Nephron progenitor cell (in vitro differentiated cells): ENCODE data around the gene ANO10.

Source experiments
- DNase-seq: peaks from one replicate; pipeline ENCODE4 v3.0.0; 2021
- H3K27ac Mint-ChIP-seq: 2 replicates; pipeline ENCODE4 v1.8.0; 2021; ENCODE audit warnings: mild to moderate bottlenecking, moderate library complexity, mixed read lengths
- H3K27me3 Mint-ChIP-seq: 2 replicates; pipeline ENCODE4 v1.8.0; 2021; ENCODE audit warnings: mild to moderate bottlenecking, low read depth, mixed read lengths; ENCODE audit not compliant: poor library complexity
- H3K36me3 Mint-ChIP-seq: 2 replicates; pipeline ENCODE4 v1.8.0; 2021; ENCODE audit warnings: low read depth, mixed read lengths
- H3K4me1 Mint-ChIP-seq: 2 replicates; pipeline ENCODE4 v1.8.0; 2021; ENCODE audit warnings: mixed read lengths
- H3K4me3 Mint-ChIP-seq: 2 replicates; pipeline ENCODE4 v1.8.0; 2021; ENCODE audit warnings: mild to moderate bottlenecking, moderate library complexity, mixed read lengths
- H3K9me3 Mint-ChIP-seq: 2 replicates; pipeline ENCODE4 v1.8.0; 2021; ENCODE audit warnings: mild to moderate bottlenecking, moderate library complexity, mixed read lengths
- TF ChIP-seq, protein P1 (sequence below): fragments of 200-600 bp; sonication (generic); IDR thresholded peaks from 2 replicates; pipeline ENCODE4 v1.5.0; 2021; ENCODE audit warnings: antibody characterized with exemption

The ANO10 gene

GRCh38 chr3:43400167-43400566 is 221.6 kb downstream of the ANO10 start:
- Mint-ChIP-seq H3K4me1 (peaks cover 3% of the 10 kb centered on the region), H3K9me3 (no peaks in the 10 kb centered on the region), H3K36me3 (no peaks in the 10 kb centered on the region), H3K4me3 (no peak overlapping the region), H3K27ac (no peak overlapping the region), H3K27me3 (no peaks in the 10 kb centered on the region)
- DNase-seq, result no peak
- TF ChIP-seq, protein P1, sequence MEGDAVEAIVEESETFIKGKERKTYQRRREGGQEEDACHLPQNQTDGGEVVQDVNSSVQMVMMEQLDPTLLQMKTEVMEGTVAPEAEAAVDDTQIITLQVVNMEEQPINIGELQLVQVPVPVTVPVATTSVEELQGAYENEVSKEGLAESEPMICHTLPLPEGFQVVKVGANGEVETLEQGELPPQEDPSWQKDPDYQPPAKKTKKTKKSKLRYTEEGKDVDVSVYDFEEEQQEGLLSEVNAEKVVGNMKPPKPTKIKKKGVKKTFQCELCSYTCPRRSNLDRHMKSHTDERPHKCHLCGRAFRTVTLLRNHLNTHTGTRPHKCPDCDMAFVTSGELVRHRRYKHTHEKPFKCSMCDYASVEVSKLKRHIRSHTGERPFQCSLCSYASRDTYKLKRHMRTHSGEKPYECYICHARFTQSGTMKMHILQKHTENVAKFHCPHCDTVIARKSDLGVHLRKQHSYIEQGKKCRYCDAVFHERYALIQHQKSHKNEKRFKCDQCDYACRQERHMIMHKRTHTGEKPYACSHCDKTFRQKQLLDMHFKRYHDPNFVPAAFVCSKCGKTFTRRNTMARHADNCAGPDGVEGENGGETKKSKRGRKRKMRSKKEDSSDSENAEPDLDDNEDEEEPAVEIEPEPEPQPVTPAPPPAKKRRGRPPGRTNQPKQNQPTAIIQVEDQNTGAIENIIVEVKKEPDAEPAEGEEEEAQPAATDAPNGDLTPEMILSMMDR, result no peak

GRCh38 chr3:43399034-43399433 is 222.8 kb downstream of the ANO10 start:
- Mint-ChIP-seq H3K4me1 (peaks cover 5% of the 10 kb centered on the region), H3K27ac (no peak overlapping the region), H3K27me3 (no peaks in the 10 kb centered on the region), H3K4me3 (no peak overlapping the region), H3K9me3 (no peaks in the 10 kb centered on the region), H3K36me3 (no peaks in the 10 kb centered on the region)
- no peak for DNase-seq
- TF ChIP-seq, protein P1, result no peak

- TF ChIP-seq, protein P1, result no peak
- Mint-ChIP-seq H3K27ac (peak overlapping the region; percentile 2), H3K4me1 (peaks cover 6% of the 10 kb centered on the region), H3K36me3 (peaks cover 6% of the 10 kb centered on the region), H3K4me3 (no peak overlapping the region), H3K27me3 (peaks cover 6% of the 10 kb centered on the region), H3K9me3 (no peaks in the 10 kb centered on the region)
- DNase-seq, result no peak
Observed at GRCh38 chr3:43394041-43394554, 227.7 kb downstream of the ANO10 start.

- no peaks in the 10 kb centered on the region for H3K9me3 Mint-ChIP-seq
- TF ChIP-seq, protein P1, result no peak
- DNase-seq, result no peak
- peaks cover 6% of the 10 kb centered on the region for H3K36me3 Mint-ChIP-seq
- peaks cover 6% of the 10 kb centered on the region for H3K4me1 Mint-ChIP-seq
- H3K27ac Mint-ChIP-seq, result no peak overlapping the region
- H3K4me3 Mint-ChIP-seq, result no peak overlapping the region
- peaks cover 6% of the 10 kb centered on the region for H3K27me3 Mint-ChIP-seq
Observed at GRCh38 chr3:43391621-43392020, 230.2 kb downstream of the ANO10 start.

DNA sequence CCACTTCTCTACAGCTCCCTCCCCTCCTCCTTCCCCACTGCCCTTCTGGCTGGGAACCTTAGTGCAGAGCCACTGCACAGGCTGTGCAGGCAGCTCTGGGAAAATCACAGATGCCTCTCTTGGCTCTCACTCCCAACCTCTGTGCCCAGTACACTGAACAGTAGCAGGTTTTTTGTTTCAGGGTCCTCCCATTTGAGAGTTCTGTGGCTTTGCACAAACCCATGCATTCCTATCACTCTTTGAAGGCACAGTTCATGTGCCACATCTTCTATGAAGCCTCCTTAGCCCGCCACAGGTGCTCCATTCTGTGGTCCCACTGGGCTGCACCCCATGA is 231.6 kb downstream of the ANO10 start:
- TF ChIP-seq, protein P1, result no peak
- peaks cover 6% of the 10 kb centered on the region for H3K27me3 Mint-ChIP-seq
- no peak for DNase-seq
- H3K4me1 Mint-ChIP-seq, result peaks cover 6% of the 10 kb centered on the region
- no peak overlapping the region for H3K4me3 Mint-ChIP-seq
- peak overlapping the region; percentile 79 for H3K27ac Mint-ChIP-seq
- H3K36me3 Mint-ChIP-seq, result peaks cover 9% of the 10 kb centered on the region
- H3K9me3 Mint-ChIP-seq, result peaks cover 2% of the 10 kb centered on the region

DNA sequence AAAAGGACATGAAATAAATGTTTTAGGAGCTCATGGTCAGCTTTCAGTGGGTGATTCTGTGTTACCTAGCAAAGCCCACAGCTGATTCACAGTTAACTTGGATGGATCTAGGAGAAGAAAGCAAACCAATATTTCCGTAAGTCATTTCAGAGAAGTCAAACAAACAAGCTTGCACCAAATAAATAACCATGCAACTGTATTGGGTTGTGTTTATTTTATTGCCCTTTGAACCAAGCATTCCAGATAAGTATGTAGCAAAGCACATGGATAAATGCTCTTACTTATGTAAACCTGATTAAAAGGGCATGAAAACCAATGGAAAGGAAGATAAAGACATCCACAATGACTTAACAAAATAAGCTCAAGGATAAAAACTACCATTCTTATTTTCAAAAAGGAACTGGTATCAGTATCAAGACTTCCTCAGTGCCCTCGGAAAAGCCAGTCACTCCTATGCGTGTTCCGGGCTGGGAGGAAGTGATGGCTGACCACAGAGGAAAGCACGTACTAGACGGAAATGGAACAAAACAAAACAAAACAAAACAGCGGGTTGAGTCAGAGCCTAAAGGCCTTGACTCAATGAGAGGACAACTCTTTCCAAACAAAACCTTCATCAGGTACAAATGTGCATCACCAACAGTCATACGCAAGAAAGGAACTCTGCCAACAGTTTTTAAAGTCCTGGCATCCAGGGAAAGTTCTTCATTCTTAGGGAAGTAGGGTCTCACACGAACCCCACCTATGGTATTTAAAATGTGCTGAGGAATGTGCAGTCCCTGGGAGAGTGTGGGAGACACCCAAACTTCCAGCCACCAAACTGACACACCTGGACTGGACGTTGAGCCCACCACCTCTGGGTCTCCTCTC is 232.2 kb downstream of the ANO10 start:
- Mint-ChIP-seq H3K27me3 (peaks cover 6% of the 10 kb centered on the region), H3K9me3 (peaks cover 8% of the 10 kb centered on the region), H3K36me3 (peaks cover 15% of the 10 kb centered on the region), H3K27ac (no peak overlapping the region), H3K4me3 (no peak overlapping the region), H3K4me1 (peaks cover 6% of the 10 kb centered on the region)
- TF ChIP-seq, protein P1, result no peak
- DNase-seq, result no peak
